ENCODE measurements around the gene SCD5. TPM values are rescaled to one million over a fixed set of nuclear protein-coding genes. Genes with fewer than 3 reads are reported as not detected.

SCD5 gene
- total RNA-seq, 1 donor from 2014 or later = 61.7 TPM

DNA sequence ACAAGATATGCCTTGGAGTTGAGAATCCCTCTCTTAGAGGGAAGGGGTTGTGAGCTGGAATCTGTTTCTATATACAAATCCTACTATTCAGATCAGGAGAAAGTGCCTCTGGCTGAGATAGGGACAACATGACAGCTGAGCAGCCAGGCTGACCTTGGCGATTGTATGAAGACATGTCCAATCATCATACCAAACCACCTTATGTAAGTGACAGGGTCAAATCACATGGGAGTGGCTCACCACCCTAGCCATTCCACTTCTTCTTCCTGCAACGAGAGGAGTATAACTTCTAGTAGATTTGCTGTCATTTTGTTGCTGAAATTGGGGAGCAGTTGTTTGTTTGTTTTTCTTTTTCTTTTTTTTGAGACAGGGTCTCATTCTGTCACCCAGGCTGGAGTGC lies 188.6 kb downstream of the SCD5 start:
- Histone ChIP-seq H3K4me3 (ENCODE audit: insufficient read depth, low read depth, low read length) (no peak overlapping the region), H3K27me3 (ENCODE audit: insufficient read depth, low read length) (peaks cover 3% of the 10 kb centered on the region), H3K79me2 (ENCODE audit: insufficient read depth, low read length) (no peaks in the 10 kb centered on the region), H3K4me1 (ENCODE audit: insufficient read depth, low read length) (no peaks in the 10 kb centered on the region), H3K36me3 (ENCODE audit: insufficient read depth, low read length) (no peaks in the 10 kb centered on the region), H4K20me1 (ENCODE audit: insufficient read depth, low read length) (no peaks in the 10 kb centered on the region), H3K27ac (ENCODE audit: low read depth, low read length) (no peak overlapping the region), H2AFZ (ENCODE audit: low read depth, low read length) (no peak overlapping the region), H3K9ac (ENCODE audit: low read length) (no peak overlapping the region), H3K4me2 (ENCODE audit: low read length) (no peak overlapping the region), H3K9me3 (ENCODE audit: insufficient read depth, low read depth, low read length) (no peaks in the 10 kb centered on the region)
- Mint-ChIP-seq H3K36me3 (ENCODE audit: low read depth, unreplicated experiment) (no peaks in the 10 kb centered on the region), H3K4me1 (ENCODE audit: low read depth, unreplicated experiment) (no peaks in the 10 kb centered on the region), H3K9me3 (ENCODE audit: unreplicated experiment) (peaks cover 2% of the 10 kb centered on the region), H3K27ac (ENCODE audit: unreplicated experiment) (no peak overlapping the region), H3K4me3 (ENCODE audit: unreplicated experiment) (no peak overlapping the region), H3K27me3 (ENCODE audit: low read depth, unreplicated experiment) (peaks cover 4% of the 10 kb centered on the region)
- FAIRE-seq (no peak), DNase-seq (ENCODE audit: low read depth) (no peak)
- TF ChIP-seq, protein P1, sequence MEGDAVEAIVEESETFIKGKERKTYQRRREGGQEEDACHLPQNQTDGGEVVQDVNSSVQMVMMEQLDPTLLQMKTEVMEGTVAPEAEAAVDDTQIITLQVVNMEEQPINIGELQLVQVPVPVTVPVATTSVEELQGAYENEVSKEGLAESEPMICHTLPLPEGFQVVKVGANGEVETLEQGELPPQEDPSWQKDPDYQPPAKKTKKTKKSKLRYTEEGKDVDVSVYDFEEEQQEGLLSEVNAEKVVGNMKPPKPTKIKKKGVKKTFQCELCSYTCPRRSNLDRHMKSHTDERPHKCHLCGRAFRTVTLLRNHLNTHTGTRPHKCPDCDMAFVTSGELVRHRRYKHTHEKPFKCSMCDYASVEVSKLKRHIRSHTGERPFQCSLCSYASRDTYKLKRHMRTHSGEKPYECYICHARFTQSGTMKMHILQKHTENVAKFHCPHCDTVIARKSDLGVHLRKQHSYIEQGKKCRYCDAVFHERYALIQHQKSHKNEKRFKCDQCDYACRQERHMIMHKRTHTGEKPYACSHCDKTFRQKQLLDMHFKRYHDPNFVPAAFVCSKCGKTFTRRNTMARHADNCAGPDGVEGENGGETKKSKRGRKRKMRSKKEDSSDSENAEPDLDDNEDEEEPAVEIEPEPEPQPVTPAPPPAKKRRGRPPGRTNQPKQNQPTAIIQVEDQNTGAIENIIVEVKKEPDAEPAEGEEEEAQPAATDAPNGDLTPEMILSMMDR (IDR thresholded peaks at IDR 0.05; ENCODE audit: insufficient read depth, low read depth, low read length) = no peak
- no peak for TF ChIP-seq EZH2 (IDR thresholded peaks at IDR 0.05; ENCODE audit: insufficient read depth, low read length)

DNA sequence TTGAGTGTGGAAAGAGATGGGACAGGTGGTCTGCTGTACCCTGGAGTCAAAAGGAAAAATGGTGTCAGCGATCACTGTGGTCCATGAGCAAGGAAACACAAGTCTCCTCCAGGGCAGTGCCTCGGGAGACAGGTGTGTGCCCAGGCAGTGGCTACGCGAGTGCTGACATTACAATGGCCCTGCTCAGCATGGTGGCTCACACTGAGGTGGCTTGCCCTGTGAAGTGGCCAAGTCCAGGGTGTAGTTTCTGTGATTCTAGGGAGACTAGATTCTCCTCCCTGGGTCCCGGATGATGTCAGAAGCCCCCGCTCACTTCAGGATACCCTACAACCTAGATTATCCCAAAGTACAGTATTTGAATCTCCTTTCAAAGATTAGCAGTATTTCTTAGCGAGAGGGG lies 192.0 kb downstream of the SCD5 start:
- H4K20me1 ChIP-seq (ENCODE audit: insufficient read depth, low read length) = no peaks in the 10 kb centered on the region

DNA sequence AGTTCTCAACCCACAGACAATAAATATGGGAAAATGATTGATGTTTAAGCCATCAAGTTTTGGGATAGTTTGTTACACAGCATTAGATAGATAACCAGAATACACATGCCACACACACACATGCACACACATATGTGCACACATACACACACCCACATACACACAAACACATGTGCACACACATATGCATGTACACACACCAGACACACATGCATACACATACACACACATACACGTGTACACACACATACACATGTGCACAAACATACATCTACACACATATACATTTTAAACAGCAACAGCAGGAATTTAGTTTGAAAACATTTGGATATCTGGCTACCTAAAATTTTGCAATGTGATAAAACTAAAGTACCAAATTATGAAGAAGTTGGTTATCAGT lies 194.1 kb downstream of the SCD5 start:
- no peaks in the 10 kb centered on the region for H3K79me2 ChIP-seq (ENCODE audit: insufficient read depth, low read length)
- no peak overlapping the region for H2AFZ ChIP-seq (ENCODE audit: low read depth, low read length)
- H3K4me1 Mint-ChIP-seq (ENCODE audit: low read depth, unreplicated experiment) = no peaks in the 10 kb centered on the region
- no peak overlapping the region for H3K4me2 ChIP-seq (ENCODE audit: low read length)
- peaks cover 2% of the 10 kb centered on the region for H3K9me3 Mint-ChIP-seq (ENCODE audit: unreplicated experiment)
- H3K4me1 ChIP-seq (ENCODE audit: insufficient read depth, low read length) = no peaks in the 10 kb centered on the region
- H3K27ac ChIP-seq (ENCODE audit: low read depth, low read length) = no peak overlapping the region
- H3K27me3 ChIP-seq (ENCODE audit: insufficient read depth, low read length) = no peaks in the 10 kb centered on the region
- no peaks in the 10 kb centered on the region for H3K36me3 Mint-ChIP-seq (ENCODE audit: low read depth, unreplicated experiment)
- peaks cover 3% of the 10 kb centered on the region for H3K27me3 Mint-ChIP-seq (ENCODE audit: low read depth, unreplicated experiment)
- H3K9me3 ChIP-seq (ENCODE audit: insufficient read depth, low read depth, low read length) = no peaks in the 10 kb centered on the region
- FAIRE-seq (peak; percentile 13), DNase-seq (ENCODE audit: low read depth) (no peak)
- H3K27ac Mint-ChIP-seq (ENCODE audit: unreplicated experiment) = no peak overlapping the region
- no peak overlapping the region for H3K4me3 ChIP-seq (ENCODE audit: insufficient read depth, low read depth, low read length)
- H3K9ac ChIP-seq (ENCODE audit: low read length) = no peak overlapping the region
- H4K20me1 ChIP-seq (ENCODE audit: insufficient read depth, low read length) = no peaks in the 10 kb centered on the region
- no peaks in the 10 kb centered on the region for H3K36me3 ChIP-seq (ENCODE audit: insufficient read depth, low read length)
- no peak overlapping the region for H3K4me3 Mint-ChIP-seq (ENCODE audit: unreplicated experiment)
- TF ChIP-seq EZH2 (IDR thresholded peaks at IDR 0.05; ENCODE audit: insufficient read depth, low read length) = no peak
- TF ChIP-seq, protein P1 (IDR thresholded peaks at IDR 0.05; ENCODE audit: insufficient read depth, low read depth, low read length) = no peak

More for the DNA sequence above, 192.0 kb downstream of the SCD5 start:
- Mint-ChIP-seq H3K36me3 (ENCODE audit: low read depth, unreplicated experiment) (no peaks in the 10 kb centered on the region), H3K27ac (ENCODE audit: unreplicated experiment) (no peak overlapping the region), H3K9me3 (ENCODE audit: unreplicated experiment) (peaks cover 2% of the 10 kb centered on the region), H3K27me3 (ENCODE audit: low read depth, unreplicated experiment) (no peaks in the 10 kb centered on the region), H3K4me3 (ENCODE audit: unreplicated experiment) (no peak overlapping the region), H3K4me1 (ENCODE audit: low read depth, unreplicated experiment) (no peaks in the 10 kb centered on the region)
- no peak overlapping the region for H2AFZ ChIP-seq (ENCODE audit: low read depth, low read length)
- H3K9me3 ChIP-seq (ENCODE audit: insufficient read depth, low read depth, low read length) = no peaks in the 10 kb centered on the region
- no peaks in the 10 kb centered on the region for H3K4me1 ChIP-seq (ENCODE audit: insufficient read depth, low read length)
- DNase-seq (ENCODE audit: low read depth) = no peak
- no peaks in the 10 kb centered on the region for H3K27me3 ChIP-seq (ENCODE audit: insufficient read depth, low read length)
- no peak overlapping the region for H3K4me3 ChIP-seq (ENCODE audit: insufficient read depth, low read depth, low read length)
- no peak overlapping the region for H3K27ac ChIP-seq (ENCODE audit: low read depth, low read length)
- no peak overlapping the region for H3K9ac ChIP-seq (ENCODE audit: low read length)
- H3K36me3 ChIP-seq (ENCODE audit: insufficient read depth, low read length) = no peaks in the 10 kb centered on the region
- TF ChIP-seq, protein P1 (IDR thresholded peaks at IDR 0.05; ENCODE audit: insufficient read depth, low read depth, low read length) = no peak
- TF ChIP-seq EZH2 (IDR thresholded peaks at IDR 0.05; ENCODE audit: insufficient read depth, low read length) = no peak
- no peaks in the 10 kb centered on the region for H3K79me2 ChIP-seq (ENCODE audit: insufficient read depth, low read length)
- no peak overlapping the region for H3K4me2 ChIP-seq (ENCODE audit: low read length)
- no peak for FAIRE-seq

All from astrocyte (in vitro differentiated cells and primary cell).